Nephron (organoid): Measurements from ENCODE around the gene NDUFB10.

Source experiments
- H3K27ac Mint-ChIP-seq, 3 experiments: 2 replicates each; pipeline ENCODE4 v1.8.0; 2020; ENCODE audit warnings: mixed read lengths in 3 of 3, mild to moderate bottlenecking in 2 of 3, moderate library complexity in 1 of 3
- H3K27me3 Mint-ChIP-seq: 2 replicates; pipeline ENCODE4 v1.8.0; 2021; ENCODE audit warnings: low read depth, mild to moderate bottlenecking, moderate library complexity, mixed read lengths
- H3K36me3 Mint-ChIP-seq: 2 replicates; pipeline ENCODE4 v1.8.0; 2020; ENCODE audit warnings: low read depth, mixed read lengths
- H3K4me1 Mint-ChIP-seq: 2 replicates; pipeline ENCODE4 v1.8.0; 2020; ENCODE audit warnings: mixed read lengths
- H3K4me3 Mint-ChIP-seq, 3 experiments: 2 replicates each; pipeline ENCODE4 v1.8.0; 2020; ENCODE audit warnings: mild to moderate bottlenecking in 3 of 3, mixed read lengths in 3 of 3, moderate library complexity in 2 of 3
- H3K9me3 Mint-ChIP-seq: 2 replicates; pipeline ENCODE4 v1.8.0; 2020; ENCODE audit warnings: mixed read lengths
- CTCF ChIP-seq, 3 experiments: fragments of 200-600 bp; sonication (generic); IDR thresholded peaks; one replicate each; pipeline ENCODE4 v1.5.0; 2021; ENCODE audit warnings: antibody characterized with exemption in 3 of 3; ENCODE audit not compliant: unreplicated experiment in 3 of 3

The NDUFB10 gene

GRCh38 chr16:2009164-2009711 lies 49.9 kb downstream of the NDUFB10 start:
- no peak for TF ChIP-seq CTCF (IDR thresholded peaks at IDR 0.05; ENCODE audit: unreplicated experiment in 3 of 3)
- Mint-ChIP-seq H3K9me3 (no peaks in the 10 kb centered on the region), H3K4me1 (peaks cover 35% of the 10 kb centered on the region), H3K4me3 (peak overlapping the region; percentile 84 to 90 (median 86)), H3K27ac (peak overlapping the region in 1 of 3 experiments; percentile 62), H3K36me3 (no peaks in the 10 kb centered on the region), H3K27me3 (peaks cover 4% of the 10 kb centered on the region)

- peak within 1 kb of the TSS; percentile 95 to 98 (median 98) for H3K27ac Mint-ChIP-seq
- peak within 1 kb of the TSS; percentile 90 to 95 (median 92) for H3K4me3 Mint-ChIP-seq
- H3K9me3 Mint-ChIP-seq: no peaks in the 10 kb centered on the region
- no peaks in the 10 kb centered on the region for H3K36me3 Mint-ChIP-seq
- no peak for TF ChIP-seq CTCF (IDR thresholded peaks at IDR 0.05; ENCODE audit: unreplicated experiment in 3 of 3)
- H3K27me3 Mint-ChIP-seq: peaks cover 4% of the 10 kb centered on the region
- H3K4me1 Mint-ChIP-seq: peaks cover 30% of the 10 kb centered on the region
These were observed 50.6 kb downstream of the NDUFB10 start, which contains the start of gene ZNF598 for GRCh38 chr16:2009791-2010510. Gene ZNF598 (minus strand): TSS chr16:2009821.
